HG02943 (cell line): ENCODE measurements around the gene PTPRO.

ENCODE experiments used
- ATAC-seq: cut with Tn5 transposase; IDR thresholded peaks from one replicate; pipeline ENCODE4 v1.9.1; 2021; ENCODE audit warnings: mild to moderate bottlenecking, low read depth, moderate library complexity; ENCODE audit not compliant: unreplicated experiment

PTPRO gene

DNA sequence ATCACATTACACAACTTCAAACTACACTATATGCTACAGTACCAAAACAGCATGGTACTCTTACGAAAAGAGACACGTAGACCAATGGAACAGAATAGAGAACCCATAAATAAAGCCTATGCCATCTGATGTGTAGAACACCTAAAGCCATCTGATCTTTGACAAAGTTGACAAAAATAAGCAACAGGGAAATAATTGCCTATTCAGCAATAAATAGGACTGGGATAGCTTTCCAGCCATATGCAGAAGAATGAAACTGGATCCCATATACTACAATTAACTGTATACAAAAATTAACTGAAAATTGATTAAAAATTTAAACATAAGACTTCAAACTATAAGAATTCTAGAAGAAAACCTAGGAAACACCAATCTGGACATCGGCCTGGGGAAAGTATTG lies 120.7 kb downstream of the PTPRO start:
- no peak for ATAC-seq

DNA sequence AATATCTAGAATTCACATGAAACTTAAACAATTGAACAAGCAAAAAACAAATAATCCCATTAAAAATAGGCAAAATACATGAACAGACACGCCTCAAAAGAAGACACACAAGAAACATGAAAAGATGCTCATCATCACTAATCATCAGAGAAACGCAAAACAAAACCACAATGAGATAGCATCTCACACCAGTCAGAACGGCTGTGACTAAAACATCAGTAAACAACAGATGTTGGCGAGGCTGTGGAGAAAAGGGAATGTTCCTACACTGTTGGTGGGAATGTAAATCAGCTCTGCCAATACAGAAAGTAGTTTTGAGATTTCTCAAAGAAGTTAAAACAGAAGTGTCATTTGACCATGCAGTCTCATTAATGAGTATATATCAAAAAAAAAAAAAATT lies 121.3 kb downstream of the PTPRO start:
- no peak for ATAC-seq

DNA sequence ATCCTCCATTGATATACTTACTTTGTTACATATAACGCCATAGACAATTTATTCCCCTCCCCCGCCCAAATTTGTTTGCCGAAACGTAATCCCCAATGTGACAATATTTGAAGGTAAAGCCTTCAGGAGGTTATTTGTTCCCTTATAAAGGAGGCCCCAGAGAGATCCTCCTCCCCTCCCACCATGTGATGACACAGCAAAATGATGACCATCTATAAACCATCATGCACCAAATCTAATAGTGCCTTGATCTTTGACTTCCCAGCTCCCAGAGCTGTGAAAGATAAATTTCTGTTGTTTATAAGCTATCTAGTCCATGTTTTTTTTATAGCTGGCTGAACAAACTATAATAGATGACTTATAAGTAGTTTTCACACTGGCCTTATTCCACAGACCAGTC lies 122.2 kb downstream of the PTPRO start:
- ATAC-seq, result no peak

DNA sequence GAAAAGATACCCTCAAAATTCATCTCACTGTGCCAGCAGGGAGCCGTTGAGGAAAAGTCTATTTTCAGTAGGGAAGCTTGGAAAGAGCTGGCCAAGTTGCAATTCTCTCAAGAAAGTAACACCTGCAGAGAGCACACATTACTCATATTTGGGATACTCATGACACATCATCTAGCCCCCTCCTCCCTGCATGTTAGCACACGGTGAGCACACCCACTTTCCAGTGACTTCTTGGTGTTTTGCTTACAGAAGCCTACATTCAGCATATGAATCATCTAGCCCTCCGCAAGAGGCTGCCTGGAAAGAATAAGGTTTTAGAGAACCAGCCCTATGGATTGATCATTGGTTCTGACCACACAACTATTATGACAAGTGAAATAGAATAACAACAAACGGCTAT lies 124.5 kb downstream of the PTPRO start:
- ATAC-seq, result no peak

DNA sequence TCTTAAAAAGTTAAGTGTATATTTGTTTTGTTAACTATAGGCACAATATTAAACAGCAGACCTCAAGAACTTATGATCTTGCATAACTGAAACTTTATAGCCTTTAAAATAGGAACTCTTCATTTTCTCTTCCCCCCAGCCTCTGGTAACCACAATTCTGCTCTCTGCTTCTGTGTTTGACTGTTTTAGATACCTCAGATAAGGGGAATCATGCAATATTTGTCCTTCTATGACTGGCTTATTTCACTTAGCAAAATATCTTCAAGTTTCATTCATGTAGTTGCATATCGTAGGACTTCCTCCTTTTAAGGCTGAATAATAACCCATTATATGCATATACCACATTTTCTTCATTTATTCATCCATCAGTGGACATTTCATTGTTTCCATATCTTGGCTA lies 131.3 kb downstream of the PTPRO start:
- no peak for ATAC-seq

DNA sequence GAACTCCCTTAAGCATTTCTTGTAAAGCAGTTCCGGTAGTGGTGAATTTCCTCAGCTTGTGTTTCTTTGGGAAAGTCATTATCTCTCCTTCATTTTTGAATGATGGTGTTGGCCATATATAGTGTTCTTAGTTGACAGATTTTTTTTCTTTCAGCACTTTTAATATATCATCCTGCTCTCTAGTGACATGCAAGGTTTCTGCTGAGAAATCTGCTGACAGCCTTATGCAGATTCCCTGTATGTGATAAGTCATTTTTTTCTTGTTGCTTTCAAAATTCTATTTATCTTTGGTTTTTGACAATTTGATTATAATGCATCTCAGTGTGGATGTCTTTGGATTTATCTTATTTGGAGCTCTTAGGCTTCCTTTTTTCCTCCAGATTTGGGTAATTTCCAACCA lies 135.7 kb downstream of the PTPRO start:
- no peak for ATAC-seq

DNA sequence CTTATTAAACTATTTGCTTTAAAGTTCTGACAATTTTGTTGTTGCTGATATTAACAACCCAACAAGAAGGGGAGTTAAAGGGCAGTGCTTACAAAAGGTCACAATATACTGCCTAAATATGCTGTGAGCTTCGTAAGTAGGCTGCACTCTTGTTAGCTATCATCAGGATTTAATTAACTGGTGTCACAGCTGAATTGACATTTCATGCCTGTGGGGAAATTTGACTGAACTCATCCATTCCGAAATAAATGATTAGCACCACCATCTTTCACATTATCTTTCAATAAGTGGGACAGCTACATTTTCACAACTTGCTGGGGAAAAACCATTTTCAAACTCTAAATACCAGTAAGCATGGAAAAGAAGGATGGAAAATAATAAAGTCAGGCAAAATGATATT lies 146.6 kb downstream of the PTPRO start:
- no peak for ATAC-seq

DNA sequence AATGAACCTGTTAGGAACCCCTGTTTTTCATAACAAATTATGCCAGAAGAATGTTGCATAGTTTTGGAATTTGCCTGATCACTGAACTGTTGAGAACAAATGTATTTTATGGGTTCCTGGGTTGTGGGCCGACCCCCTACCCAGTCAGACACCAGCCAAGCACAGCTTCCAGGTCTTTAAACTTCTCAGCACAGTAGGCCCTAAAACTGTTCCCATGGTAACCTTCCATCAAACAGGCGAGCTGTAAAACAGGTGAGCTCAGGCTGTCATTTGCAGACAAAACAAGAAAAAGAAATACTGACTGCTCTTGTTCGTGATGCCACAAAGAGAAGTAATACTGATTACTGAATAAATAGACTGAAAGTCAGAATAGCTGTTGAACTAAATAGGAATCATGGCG lies 147.0 kb downstream of the PTPRO start:
- ATAC-seq, result no peak

DNA sequence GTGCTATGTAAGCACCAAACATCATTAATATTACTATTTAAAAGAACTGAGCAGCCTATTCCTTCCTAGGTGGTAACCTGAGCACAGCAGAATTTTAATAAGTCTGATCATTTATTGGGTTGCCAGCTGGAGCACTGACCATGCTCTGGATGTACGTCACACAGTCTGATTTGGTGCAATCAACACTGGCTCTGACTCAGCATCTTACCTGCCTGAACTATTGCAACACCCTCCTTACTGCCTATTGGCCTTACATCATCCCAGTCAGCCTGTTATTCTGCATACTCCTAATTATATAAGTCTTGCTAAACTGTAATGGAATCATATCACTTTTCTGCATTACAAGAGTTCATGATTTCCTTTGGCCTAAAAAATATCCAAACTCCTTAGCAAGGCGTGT lies 149.7 kb downstream of the PTPRO start:
- ATAC-seq, result no peak

DNA sequence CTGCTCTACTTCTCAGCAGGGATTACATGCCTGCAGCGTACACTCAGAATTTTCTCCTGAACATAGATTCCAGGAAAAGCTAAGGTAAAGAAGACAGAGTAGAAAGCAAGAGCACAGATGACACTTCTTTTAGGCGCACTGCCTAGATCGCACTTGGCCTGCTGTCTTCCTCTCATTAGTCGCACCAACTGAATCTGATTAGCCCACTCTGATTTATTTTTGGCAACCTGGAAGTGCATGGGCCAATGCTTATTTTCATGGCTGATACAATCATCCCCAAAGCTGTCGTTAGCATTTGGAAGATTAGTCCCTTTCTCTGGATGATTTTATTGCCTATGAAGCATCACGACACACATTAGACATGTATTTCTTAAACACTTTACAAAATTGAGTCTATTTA lies 152.5 kb downstream of the PTPRO start:
- ATAC-seq, result no peak

DNA sequence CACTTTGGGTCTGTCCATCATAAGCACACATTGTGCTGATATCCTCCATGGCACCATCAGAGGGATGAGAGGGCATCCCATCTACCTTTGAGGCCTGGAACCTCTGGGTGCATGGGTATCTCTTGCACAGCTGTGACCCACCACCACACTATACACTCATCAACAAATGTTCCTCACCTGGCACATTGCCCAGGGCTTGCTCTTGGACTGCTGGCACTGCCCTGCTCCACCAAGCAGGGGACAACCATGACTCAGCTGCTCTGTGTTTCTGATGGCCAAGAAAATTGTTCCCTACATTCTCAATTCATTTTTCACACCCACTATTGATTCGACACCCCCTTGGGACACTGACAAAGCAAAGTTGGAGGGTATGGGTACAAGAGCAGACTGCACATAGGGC lies 155.5 kb downstream of the PTPRO start:
- no peak for ATAC-seq

DNA sequence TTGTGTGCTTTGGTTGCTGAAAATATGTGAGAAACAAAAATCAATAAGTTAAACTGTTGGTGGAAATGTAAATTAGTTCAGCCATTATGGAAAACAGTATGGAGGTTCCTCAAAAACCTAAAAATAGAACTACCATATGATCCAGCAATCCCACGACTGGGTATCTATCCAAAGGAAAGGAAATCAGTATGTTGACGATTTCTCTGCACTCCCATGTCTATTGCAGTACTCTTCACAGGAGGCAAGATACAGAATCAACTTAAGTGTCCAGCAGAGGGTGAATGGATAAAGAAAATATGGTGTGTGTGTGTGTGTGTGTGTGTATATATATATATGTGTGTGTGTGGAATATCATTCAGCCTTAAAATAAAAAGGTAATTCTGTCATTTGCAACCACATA lies 159.5 kb downstream of the PTPRO start:
- no peak for ATAC-seq

DNA sequence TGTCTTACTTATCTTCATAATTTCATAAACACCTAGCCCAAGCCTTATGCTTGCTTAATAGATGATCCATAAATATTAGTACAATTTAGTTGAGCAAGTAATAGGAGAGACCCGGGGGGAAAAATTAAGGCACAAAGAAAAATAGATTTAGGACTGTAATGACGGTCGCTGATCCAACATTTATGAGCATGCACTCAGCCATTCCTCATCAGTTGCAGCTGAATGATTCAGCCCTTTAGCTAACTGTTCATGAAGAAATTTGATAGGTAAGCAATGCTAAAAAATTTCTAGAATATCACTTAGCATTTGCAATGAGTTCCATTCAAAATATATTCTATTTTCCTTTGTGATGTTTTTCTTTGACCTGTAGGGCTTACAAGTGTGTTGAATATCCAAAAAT lies 163.2 kb downstream of the PTPRO start:
- ATAC-seq, result no peak

DNA sequence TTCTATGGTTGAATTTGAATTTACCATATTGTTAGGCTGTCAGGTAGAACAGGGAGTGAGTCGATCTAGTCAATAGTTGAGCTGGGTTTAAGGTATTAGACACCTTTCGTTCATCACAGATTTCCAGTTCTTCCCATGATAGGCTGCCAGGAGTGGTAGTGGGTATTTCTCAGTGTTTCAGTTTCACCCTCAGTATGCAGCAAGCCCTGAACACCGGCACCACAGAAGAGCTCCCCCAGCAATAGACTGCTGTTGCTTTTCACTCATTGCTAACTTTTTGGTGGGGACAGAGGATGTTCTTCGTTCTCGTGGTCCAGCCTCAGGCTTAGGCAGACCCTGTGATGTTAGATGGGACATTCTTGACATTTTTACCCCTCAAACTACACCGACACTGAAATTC lies 164.6 kb downstream of the PTPRO start:
- ATAC-seq, result no peak

DNA sequence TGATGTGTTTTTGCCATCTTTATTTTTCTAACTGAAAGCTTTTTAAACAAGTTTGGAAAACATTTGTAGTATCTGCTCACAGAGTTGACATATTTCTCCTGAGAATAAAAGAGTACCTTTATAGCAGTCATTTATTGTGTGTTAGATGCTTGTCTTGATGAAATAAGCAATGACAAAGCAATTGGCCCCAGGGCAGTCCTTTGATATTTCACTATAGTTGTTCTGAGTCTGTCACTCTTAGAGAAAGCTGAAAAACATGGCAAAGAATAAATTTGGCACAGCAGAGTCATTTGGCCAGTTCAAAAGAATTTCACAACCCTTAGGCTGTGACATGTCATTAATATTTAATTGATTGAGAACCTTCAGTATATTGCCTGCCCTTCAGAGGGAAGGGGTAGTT lies 166.2 kb downstream of the PTPRO start:
- ATAC-seq, result no peak

DNA sequence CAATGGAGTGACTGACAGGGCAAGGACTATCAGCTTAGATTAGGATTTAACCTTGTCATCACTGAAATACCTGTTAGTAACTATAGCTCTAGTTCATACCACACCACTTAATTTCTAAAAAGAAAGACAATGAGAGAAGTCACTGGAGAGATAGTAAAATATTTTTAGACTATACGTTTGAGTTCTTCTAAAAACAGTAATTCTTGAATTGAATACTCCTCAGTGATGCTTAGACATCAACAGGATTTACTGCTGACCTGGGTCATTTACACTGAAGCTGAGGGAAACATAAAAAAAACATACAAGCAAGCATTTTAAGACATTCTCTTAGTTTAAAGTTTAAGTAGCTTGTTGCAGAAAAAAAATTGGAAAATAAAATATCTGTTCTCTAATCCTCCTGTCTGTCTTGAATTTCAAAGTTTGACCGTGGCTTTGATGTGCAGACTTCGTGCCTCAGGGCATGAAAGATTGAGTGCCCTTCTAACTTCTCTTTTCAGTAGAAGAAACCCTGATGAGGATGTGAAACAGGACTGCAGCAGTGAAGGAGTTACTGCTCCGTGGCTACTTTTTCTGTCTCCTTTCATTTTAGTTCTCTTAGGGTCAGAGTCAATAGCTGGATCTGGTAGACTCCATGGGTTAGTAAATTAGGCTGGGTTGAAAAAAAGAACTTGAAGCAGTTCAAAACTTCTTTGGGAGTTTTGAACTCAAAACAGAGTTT lies 172.2 kb downstream of the PTPRO start:
- ATAC-seq, result no peak

DNA sequence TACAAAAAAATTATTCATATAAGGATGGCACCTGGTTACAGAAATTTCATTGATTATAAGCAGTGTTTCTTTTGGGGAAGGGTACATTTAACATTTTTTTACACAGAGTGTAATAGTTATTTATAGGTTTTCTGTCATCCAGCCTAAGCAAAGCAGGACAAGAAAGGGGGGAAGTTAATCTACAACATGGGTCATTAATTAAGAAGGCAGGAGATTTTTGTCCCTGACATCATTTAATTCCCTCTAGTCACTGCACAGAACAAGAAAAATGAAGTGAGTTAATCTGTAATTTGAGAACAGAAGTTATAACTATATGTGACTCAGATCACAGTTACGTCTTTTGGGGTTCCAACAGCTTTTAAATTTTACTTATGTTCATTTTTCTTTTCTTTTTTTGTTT lies 173.4 kb downstream of the PTPRO start:
- ATAC-seq, result no peak

DNA sequence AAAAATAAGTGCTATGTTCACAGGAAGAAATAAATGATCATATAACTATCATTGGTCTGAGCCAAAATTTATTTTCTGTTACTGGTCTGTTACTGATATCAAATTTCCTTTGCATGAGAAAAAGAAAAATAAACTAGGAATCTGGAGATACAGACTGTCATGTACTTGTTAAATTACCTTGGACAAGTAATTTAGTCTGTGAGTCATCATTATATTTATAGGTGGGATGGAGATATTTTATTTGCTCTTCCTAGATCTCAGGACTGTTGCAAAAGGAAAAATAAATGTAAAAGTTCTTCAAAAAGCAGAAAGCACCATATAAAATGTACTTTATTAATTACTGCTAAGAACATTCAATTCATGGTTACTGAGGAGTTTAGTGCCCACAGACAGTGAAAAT lies 174.4 kb downstream of the PTPRO start:
- ATAC-seq, result no peak

DNA sequence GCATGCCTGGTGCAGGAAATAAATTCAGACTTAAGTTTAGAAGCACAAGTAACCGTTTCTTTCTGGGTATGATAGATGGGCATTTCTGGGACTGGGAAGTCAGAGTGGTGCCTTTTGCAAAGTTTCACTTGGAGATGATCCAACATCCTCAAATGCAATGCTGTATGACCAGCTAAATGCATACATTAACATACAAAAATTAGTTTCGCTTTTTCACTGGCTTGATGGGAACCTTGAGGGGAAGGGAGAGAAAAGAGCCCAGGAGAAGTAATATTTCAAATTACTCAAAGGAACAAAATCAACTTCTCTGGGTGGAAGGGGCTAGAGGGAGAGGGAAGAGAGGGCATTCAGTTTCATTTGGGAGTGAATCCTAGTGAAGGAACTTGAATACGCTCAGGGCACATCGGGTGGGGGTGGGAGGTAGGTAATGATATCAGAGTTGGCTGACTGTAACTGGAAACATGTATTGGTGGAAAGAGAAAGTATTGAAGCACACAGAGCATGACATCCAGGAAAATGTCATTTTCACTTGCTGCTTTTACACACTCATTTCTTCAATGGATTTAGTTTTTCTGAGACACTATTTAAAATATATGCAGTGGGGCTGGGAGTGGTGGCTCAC lies 175.5 kb downstream of the PTPRO start:
- no peak for ATAC-seq

DNA sequence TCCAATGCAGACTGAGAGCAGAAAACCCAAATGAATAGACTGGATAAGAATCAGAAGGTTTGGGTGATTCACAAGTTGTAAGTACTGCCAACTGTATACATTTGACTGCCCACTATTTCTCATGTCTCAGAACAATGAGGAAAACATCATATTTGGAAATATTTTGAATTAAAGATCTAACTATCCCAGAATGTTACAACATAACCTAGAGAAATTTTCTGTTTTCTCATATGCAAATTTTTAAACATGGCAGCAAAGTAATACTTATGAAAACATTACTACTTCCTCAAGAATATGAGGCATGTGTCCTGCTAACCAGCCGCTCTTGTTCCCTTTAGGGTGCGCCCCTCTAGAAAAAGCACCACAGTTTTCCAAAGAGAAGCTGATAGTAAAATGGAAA lies 179.9 kb downstream of the PTPRO start:
- no peak for ATAC-seq

DNA sequence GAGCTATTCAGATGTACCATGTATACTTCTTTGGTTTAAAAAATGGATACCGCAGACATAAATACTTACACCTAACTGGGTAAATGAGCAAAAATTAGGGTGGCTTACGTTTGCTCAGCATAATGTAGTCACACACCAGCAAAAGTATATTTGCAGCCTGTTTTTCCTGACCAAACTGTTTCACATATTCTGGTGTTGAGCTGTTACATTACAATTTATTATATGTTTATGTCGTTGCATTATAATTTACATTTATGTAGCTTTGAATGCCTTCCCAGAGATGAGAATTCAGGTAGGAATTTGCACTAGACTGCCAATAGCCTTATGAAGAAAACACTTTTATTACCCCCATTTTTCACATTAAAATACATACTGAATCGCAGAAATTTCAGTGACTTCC lies 183.3 kb downstream of the PTPRO start:
- no peak for ATAC-seq

DNA sequence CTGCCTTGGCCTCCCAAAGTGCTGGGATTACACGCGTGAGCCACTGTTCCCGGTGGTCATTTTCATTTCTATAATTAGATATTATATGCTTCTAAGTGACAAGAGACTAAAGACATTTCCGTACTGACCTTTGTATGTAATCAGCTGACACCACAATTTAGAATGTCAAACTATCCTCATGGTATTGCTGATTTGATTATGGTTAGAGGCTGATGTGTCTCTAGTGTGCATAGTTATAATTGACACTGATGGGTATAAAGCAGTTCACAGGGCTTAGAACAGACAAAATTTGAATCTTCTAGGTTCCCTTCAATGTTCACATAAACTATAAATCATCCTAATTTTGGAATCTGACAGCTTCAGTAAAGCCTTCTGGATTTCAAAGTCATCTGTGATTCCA lies 192.7 kb downstream of the PTPRO start:
- no peak for ATAC-seq

DNA sequence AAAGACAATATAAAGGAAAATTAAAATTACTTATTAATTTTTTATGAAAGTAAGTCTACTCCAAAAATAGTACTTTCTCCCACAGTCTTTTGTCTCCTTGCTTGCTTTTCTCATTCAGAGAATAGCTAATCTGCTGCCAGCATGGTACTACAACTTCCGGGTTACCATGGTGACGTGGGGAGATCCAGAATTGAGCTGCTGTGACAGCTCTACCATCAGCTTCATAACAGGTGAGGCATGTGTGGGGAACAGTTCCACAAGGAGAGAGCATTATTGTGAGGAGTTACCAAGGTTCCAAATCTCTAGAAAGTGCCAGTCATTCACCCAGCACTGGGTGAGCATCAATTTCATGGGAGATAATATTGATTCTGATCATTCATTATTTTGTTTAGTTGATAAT lies 197.8 kb downstream of the PTPRO start:
- no peak for ATAC-seq
